Heart left ventricle (tissue), 13 donors: ENCODE results near the gene FABP6.

Experiments used
- POLR2A ChIP-seq, 2 donors: fragments of 450-650 bp; IDR thresholded peaks; one replicate each; pipeline ENCODE4 v1.6.1; 2017; ENCODE audit warnings: antibody characterized with exemption in 2 of 2, mild to moderate bottlenecking in 2 of 2, moderate library complexity in 2 of 2
- TF ChIP-seq, protein P1 (sequence below), 12 donors: fragments of 200-600 bp; sonication (generic) in 4 of 12; IDR thresholded peaks; one replicate each; pipeline versions ENCODE4 v1.5.0 to v1.8.0; 2018 to 2022; ENCODE audit warnings: antibody characterized with exemption in 12 of 12, mild to moderate bottlenecking in 5 of 12
- donor health status: ischemic (EF 13 %, LVEDD 7.1; RV severe dilation, severe dysfunction).
- donor health status: DM: no; HTN: yes; CAD: no.
- donor health status: DM: no; HTN: no; CAD: no.
- donor health status: ischemic (EF 25% LVEDD 6.9; RV normal size, moderate dysfunction).
- donor health status: ischemic (EF 25% LVEDD 5.7; RV mildly dilated, moderate dysfunction).
- donor health status: ischemic (EF 35%, LVEDD 5.7; RV mildly dilated, moderate dysfunction).
- donor health status: nonischemic (EF 11% LVEDD 7.7; RV severe dilation, severe dysfunction).
- donor health status: DM: yes; HTN: yes; CAD: no.
- donor health status: PGD.
- donor health status: ischemic (EF 29% LVEDD 5.4; RV normal size, mild dysfunction).
- donor health status: nonischemic (EF 23%, LVEDD 6.1; RV moderate dilation, normal function).

DNA sequence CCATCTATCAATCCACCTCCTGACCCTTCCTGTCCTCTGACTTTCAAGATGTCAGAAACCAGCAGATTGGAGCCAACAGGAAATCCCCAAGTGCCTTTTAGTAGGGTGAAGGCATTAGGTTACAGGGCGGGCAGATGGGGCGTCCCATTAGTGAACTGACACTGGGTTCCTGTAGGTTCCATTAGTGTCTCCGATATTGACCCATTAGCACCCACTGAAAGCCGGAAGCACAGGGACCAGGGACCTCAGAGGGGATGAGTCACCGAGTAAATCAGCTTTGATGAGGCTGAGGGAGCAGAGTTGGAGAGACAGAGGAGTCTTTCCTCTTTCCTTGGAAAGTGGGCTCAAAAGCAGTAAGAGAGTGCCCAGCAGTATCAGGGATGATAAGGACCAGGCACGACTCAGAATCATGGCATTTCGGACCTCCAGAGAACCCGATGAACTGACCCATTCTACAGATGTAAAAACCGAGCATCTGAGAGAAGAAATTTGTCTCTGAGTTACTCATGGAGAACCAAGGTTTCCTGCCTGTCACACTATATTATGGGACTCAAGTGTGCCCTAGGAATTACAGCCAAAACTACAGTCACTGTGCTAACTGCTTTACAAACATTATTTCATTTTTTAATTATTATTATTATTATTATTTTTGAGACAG is 47.2 kb upstream of the FABP6 start:
- TF ChIP-seq, protein P1, sequence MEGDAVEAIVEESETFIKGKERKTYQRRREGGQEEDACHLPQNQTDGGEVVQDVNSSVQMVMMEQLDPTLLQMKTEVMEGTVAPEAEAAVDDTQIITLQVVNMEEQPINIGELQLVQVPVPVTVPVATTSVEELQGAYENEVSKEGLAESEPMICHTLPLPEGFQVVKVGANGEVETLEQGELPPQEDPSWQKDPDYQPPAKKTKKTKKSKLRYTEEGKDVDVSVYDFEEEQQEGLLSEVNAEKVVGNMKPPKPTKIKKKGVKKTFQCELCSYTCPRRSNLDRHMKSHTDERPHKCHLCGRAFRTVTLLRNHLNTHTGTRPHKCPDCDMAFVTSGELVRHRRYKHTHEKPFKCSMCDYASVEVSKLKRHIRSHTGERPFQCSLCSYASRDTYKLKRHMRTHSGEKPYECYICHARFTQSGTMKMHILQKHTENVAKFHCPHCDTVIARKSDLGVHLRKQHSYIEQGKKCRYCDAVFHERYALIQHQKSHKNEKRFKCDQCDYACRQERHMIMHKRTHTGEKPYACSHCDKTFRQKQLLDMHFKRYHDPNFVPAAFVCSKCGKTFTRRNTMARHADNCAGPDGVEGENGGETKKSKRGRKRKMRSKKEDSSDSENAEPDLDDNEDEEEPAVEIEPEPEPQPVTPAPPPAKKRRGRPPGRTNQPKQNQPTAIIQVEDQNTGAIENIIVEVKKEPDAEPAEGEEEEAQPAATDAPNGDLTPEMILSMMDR (IDR thresholded peaks at IDR 0.05) = no peak
- TF ChIP-seq POLR2A (IDR thresholded peaks at IDR 0.05) = no peak
